HG02943 (cell line): ENCODE measurements around the gene RASGRF1.

Experiments
- ATAC-seq: cut with Tn5 transposase; IDR thresholded peaks from one replicate; pipeline ENCODE4 v1.9.1; 2021; ENCODE audit warnings: mild to moderate bottlenecking, low read depth, moderate library complexity; ENCODE audit not compliant: unreplicated experiment

The RASGRF1 gene

GRCh38 chr15:79067072-79067833 is 23.3 kb downstream of the RASGRF1 start:
- ATAC-seq, result no peak

- ATAC-seq, result no peak
Observed at GRCh38 chr15:79066391-79067071, 24.0 kb downstream of the RASGRF1 start.

- ATAC-seq, result no peak
Observed at GRCh38 chr15:79065706-79066376, 24.7 kb downstream of the RASGRF1 start.

- no peak for ATAC-seq
Observed at GRCh38 chr15:79065361-79065705, 25.2 kb downstream of the RASGRF1 start.

- no peak for ATAC-seq
Observed at GRCh38 chr15:79064496-79064895, 26.1 kb downstream of the RASGRF1 start.

- ATAC-seq, result no peak
Observed at GRCh38 chr15:79060175-79060574, 30.4 kb downstream of the RASGRF1 start.

GRCh38 chr15:79059081-79059572 is 31.5 kb downstream of the RASGRF1 start:
- no peak for ATAC-seq

- no peak for ATAC-seq
Observed at GRCh38 chr15:79058260-79058850, 32.2 kb downstream of the RASGRF1 start.

GRCh38 chr15:79057050-79057449 is 33.5 kb downstream of the RASGRF1 start:
- no peak for ATAC-seq

- ATAC-seq, result no peak
Observed at GRCh38 chr15:79054350-79054749, 36.2 kb downstream of the RASGRF1 start.

- ATAC-seq, result no peak
Observed at GRCh38 chr15:79053894-79054293, 36.7 kb downstream of the RASGRF1 start.

GRCh38 chr15:79051941-79052731 is 38.4 kb downstream of the RASGRF1 start:
- no peak for ATAC-seq

- ATAC-seq, result no peak
Observed at GRCh38 chr15:79051029-79051428, 39.6 kb downstream of the RASGRF1 start.

GRCh38 chr15:79050341-79050740 is 40.2 kb downstream of the RASGRF1 start:
- ATAC-seq, result no peak

GRCh38 chr15:79049416-79049815 is 41.2 kb downstream of the RASGRF1 start:
- no peak for ATAC-seq

GRCh38 chr15:79047676-79048439 is 42.7 kb downstream of the RASGRF1 start:
- no peak for ATAC-seq

- ATAC-seq, result no peak
Observed at GRCh38 chr15:79046691-79047404, 43.7 kb downstream of the RASGRF1 start.

- no peak for ATAC-seq
Observed at GRCh38 chr15:79045041-79045440, 45.5 kb downstream of the RASGRF1 start.
